NCI-H774 (cell line): Measurements from ENCODE around the gene EDIL3.

Experiments
- DNase-seq: peaks from one replicate; lab custom pipeline; 2025; lab: John Stamatoyannopoulos, UW

Gene EDIL3

GRCh38 chr5:84259283-84260045 lies 125.2 kb downstream of the EDIL3 start:
- no peak for DNase-seq

- no peak for DNase-seq
Measured at GRCh38 chr5:84257061-84257460, 127.6 kb downstream of the EDIL3 start.

DNA sequence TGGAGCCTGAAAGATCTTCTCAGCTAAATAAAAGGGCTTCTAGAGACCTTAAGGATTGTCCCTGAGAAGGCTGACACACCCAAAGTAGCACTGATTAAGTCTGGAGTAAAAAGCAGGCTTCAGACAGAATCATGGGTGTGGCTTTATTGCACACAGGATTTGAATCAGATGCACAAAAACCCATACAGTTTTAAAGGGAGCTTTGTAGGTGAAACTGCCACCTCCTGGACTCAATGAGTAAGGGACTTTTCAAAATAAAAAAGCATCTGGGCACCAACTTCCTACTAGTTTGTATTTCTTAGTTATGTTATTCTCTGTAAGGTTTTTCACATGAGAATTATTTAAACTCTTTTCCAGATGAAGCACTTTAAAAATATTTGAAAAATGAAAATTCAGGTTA lies 129.4 kb downstream of the EDIL3 start:
- no peak for DNase-seq

DNA sequence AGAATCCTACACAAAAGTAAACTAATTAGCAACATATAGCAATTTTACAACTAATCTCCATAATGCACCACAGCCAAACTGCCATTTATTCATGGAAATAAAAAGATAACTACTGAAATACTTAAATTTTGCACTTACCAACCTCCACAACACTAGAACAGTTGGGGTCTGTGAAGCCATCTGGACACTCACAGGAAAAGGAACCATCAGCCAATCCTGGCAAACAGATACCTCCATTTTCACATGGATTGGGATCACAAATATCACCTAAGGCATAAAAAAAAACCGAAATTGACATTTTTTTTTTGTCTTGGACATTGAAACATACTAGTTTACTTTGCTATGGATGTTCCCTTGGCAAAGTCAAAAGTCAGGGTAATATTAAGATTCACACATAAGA lies 130.7 kb downstream of the EDIL3 start:
- no peak for DNase-seq

- DNase-seq, result no peak
Measured at GRCh38 chr5:84251503-84251902, 133.2 kb downstream of the EDIL3 start.

DNA sequence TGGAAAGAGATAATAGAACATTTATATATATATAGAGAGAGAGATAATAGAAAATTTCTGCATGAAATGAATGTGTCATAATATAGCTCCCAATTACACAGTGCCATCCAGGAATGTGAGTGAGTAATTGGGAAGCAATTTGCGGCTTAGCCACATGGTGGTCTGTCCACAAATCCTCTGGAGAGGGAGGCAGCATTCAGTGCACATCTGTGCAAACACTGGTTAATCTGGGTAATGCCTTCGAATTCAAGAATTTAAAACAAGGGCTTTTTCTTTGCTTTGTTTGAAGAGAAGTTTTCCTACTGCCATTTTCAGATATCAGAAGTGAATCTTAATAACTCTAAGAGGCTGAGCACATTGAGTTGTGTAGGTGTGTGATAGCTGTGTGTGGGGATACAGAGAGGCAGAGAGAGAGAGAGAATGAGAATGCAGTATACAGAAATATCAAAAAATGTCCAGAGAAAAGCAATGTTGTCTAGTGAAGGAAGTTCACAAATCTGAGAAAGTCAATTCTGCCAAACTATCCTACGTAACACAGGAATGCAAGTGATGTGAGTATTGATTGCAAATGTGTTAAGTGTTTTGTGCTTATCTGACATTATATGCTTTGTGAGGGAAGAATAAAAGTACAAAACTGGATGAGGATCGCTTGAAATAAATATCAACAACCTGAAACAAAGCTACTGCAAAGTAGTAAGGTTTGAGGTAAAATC lies 134.6 kb downstream of the EDIL3 start:
- no peak for DNase-seq

- DNase-seq, result peak; percentile 12
Measured at GRCh38 chr5:84248013-84248412, 136.7 kb downstream of the EDIL3 start.

GRCh38 chr5:84242286-84242685 lies 142.4 kb downstream of the EDIL3 start:
- DNase-seq, result no peak

GRCh38 chr5:84239494-84239893 lies 145.2 kb downstream of the EDIL3 start:
- no peak for DNase-seq

- no peak for DNase-seq
Measured at GRCh38 chr5:84237126-84237525, 147.6 kb downstream of the EDIL3 start.

DNA sequence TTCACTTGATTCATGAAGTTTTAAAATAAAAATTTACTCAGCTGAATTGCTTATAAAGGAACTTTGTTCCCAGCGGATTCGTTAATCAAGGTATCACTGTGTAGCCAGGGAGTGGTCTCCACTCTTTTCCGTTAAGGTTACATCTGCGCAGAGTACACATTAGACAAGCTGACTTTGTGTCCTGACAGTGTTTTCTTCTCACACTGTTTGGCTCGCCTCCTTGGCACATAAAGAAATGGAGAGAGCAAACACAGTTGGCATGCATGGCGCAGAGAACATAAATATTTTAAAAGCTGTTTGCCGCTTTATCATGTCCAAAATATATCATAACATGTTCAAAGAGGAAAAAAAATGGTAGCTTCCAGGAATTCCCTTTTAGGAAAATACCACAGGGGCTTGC lies 153.2 kb downstream of the EDIL3 start:
- DNase-seq, result no peak

GRCh38 chr5:84229045-84229444 lies 155.6 kb downstream of the EDIL3 start:
- DNase-seq, result no peak

GRCh38 chr5:84228266-84228665 lies 156.4 kb downstream of the EDIL3 start:
- DNase-seq, result no peak

- DNase-seq, result no peak
Measured at GRCh38 chr5:84227236-84227635, 157.4 kb downstream of the EDIL3 start.

- no peak for DNase-seq
Measured at GRCh38 chr5:84218546-84218945, 166.1 kb downstream of the EDIL3 start.

DNA sequence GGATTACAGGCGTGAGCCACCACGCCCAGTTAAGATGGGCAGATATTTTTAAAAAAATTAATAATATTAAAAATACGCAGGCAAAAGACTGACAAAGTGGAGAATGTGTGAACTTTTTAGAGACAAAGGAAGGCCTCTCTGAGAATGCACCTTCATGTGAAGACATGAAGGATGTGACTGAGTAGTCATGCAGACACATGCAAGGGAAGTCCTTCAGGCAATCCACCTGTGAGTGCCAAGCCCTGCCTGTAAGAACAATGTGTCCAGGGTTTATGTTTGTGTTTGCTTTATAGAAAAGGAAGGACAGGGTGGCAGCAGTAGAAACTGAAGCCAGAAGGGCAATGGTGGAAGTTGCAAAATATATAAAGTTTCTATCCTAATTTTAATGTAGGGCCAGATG lies 169.2 kb downstream of the EDIL3 start:
- no peak for DNase-seq

GRCh38 chr5:84213861-84214260 lies 170.8 kb downstream of the EDIL3 start:
- no peak for DNase-seq

- no peak for DNase-seq
Measured at GRCh38 chr5:84213212-84213611, 171.5 kb downstream of the EDIL3 start.

GRCh38 chr5:84204772-84205171 lies 179.9 kb downstream of the EDIL3 start:
- no peak for DNase-seq

DNA sequence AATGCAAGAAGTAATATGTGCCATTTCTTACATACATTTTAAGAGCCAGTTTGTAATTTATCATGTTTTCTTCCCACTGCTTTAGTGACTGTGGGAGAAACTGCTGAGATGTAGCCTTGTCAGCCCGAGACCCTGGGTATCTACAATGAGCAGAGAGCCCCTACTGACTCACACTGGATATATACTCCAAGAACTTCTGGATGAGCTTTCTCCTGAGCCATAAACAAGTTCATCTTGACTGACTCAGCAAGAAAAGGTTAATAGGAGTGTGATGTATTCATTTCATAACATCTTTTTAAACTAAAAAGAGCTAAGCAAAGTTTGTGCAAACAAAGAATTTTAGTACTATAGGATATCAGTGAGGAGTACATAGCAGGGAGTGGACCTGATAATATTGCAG lies 182.5 kb downstream of the EDIL3 start:
- DNase-seq, result no peak

DNA sequence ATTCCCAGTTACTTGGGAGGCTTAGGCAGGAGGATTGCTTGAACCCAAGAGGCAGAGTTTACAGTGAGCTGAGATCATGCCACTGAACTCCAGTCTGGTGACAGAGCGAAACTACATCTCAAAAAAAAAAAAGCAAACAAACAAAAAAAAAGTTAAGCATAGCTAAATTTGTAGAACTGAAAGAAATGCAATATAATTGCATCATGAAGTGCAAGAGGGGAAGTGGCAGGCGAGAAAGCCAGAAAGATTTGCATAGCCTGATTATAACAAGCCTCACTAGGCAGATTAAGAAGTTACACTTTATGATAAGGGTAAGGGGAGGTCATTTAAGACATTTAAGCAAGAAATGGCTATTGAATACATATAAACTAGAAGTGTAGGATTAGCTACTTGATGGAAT lies 187.1 kb downstream of the EDIL3 start:
- DNase-seq, result no peak

DNA sequence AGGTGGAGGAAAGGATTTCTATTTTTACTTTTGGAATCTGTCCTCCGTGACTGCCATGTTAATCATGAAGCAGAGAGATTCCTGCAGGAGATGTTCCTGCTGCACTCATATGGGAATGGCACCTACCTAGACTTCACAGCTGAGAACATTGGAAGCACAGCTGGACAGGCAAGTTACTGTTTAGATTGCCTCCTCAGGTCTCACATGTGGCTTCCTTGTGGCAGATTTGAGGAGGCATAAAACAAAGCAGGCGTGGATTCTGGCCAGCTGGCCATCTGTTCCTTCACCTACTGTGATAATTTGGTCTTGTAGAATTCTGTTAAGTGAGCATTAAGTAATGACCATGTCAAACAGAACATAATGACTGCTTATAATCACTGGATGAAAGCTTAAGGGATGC lies 193.4 kb downstream of the EDIL3 start:
- peak; percentile 33 for DNase-seq

DNA sequence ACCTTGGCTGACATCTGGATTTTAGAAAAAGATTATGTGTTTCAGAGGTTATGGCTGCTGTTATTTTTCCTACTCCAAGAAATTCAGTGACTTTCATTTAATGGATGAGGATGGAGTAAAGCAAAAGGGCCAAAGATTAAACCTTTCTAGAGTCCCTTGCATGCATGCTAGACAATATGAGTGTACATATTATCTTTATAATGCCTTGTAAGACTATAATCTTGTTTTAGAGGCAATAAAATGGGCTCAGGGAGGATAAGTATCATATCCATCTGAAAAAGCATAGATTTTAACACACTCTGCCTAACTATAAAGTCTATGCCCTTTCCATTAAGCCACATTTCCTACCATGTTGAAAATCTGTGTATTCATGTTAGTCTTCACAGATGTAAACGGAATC lies 199.8 kb downstream of the EDIL3 start:
- DNase-seq, result no peak

- DNase-seq, result no peak
Measured at GRCh38 chr5:84181093-84181492, 203.6 kb downstream of the EDIL3 start.
